Measurements from ENCODE around the gene DUSP10.

- TF ChIP-seq POLR2A (IDR thresholded peaks at IDR 0.05) (no peak), POLR2AphosphoS5 (IDR thresholded peaks at IDR 0.05; ENCODE audit: insufficient read depth in 1 of 2, low read depth in 1 of 2) (no peak), CTCF (IDR thresholded peaks at IDR 0.05) (no peak)
Observed at GRCh38 chr1:221675880-221676800, 65.7 kb downstream of the DUSP10 start.

Data from vagina (tissue), 2 donors.